HG03045 (cell line): ENCODE measurements around the gene FAM169A.
A peak's percentile ranks its signal among the peaks of the same experiment; 100 is the strongest.
"Not testable (repeated sequence)": the region's sequence is repeated elsewhere in the genome, so short reads cannot be mapped to it uniquely, and the experiment has no call there.

ENCODE experiments used
- ATAC-seq: cut with Tn5 transposase; IDR thresholded peaks from one replicate; pipeline ENCODE4 v1.9.1; 2021; ENCODE audit warnings: mild to moderate bottlenecking, moderate library complexity; ENCODE audit not compliant: unreplicated experiment

Gene FAM169A

GRCh38 chr5:74870299-74871067 lies 4.3 kb upstream of the FAM169A start:
- no peak for ATAC-seq

GRCh38 chr5:74869414-74869813 lies 3.2 kb upstream of the FAM169A start:
- not testable (repeated sequence) for ATAC-seq

- peak; percentile 9 for ATAC-seq
Measured at GRCh38 chr5:74866596-74867162, 492 bp upstream of the FAM169A start.

GRCh38 chr5:74865256-74865803 lies 857 bp downstream of the FAM169A start:
- no peak for ATAC-seq

- no peak for ATAC-seq
Measured at GRCh38 chr5:74864823-74865222, 1.4 kb downstream of the FAM169A start.

GRCh38 chr5:74863726-74864125 lies 2.5 kb downstream of the FAM169A start:
- ATAC-seq: no peak

- ATAC-seq: no peak
Measured at GRCh38 chr5:74862221-74862620, 4.0 kb downstream of the FAM169A start.

- not testable (repeated sequence) for ATAC-seq
Measured at GRCh38 chr5:74856975-74857374, 9.2 kb downstream of the FAM169A start.

GRCh38 chr5:74853256-74853655 lies 12.9 kb downstream of the FAM169A start:
- no peak for ATAC-seq

- ATAC-seq: no peak
Measured at GRCh38 chr5:74851684-74852353, 14.4 kb downstream of the FAM169A start.

- no peak for ATAC-seq
Measured at GRCh38 chr5:74850789-74851425, 15.3 kb downstream of the FAM169A start.

GRCh38 chr5:74850030-74850429 lies 16.2 kb downstream of the FAM169A start:
- no peak for ATAC-seq

GRCh38 chr5:74848553-74849025 lies 17.6 kb downstream of the FAM169A start:
- no peak for ATAC-seq

GRCh38 chr5:74839229-74839628 lies 27.0 kb downstream of the FAM169A start:
- ATAC-seq: no peak

GRCh38 chr5:74838262-74838661 lies 27.9 kb downstream of the FAM169A start:
- no peak for ATAC-seq

GRCh38 chr5:74837115-74837514 lies 29.1 kb downstream of the FAM169A start:
- ATAC-seq: no peak

- no peak for ATAC-seq
Measured at GRCh38 chr5:74833537-74834266, 32.5 kb downstream of the FAM169A start.

- no peak for ATAC-seq
Measured at GRCh38 chr5:74829413-74829812, 36.8 kb downstream of the FAM169A start.

GRCh38 chr5:74822288-74822687 lies 43.9 kb downstream of the FAM169A start:
- no peak for ATAC-seq

- no peak for ATAC-seq
Measured at GRCh38 chr5:74816875-74817274, 49.3 kb downstream of the FAM169A start.
